ENCODE data around the gene OPCML.

OPCML gene

DNA sequence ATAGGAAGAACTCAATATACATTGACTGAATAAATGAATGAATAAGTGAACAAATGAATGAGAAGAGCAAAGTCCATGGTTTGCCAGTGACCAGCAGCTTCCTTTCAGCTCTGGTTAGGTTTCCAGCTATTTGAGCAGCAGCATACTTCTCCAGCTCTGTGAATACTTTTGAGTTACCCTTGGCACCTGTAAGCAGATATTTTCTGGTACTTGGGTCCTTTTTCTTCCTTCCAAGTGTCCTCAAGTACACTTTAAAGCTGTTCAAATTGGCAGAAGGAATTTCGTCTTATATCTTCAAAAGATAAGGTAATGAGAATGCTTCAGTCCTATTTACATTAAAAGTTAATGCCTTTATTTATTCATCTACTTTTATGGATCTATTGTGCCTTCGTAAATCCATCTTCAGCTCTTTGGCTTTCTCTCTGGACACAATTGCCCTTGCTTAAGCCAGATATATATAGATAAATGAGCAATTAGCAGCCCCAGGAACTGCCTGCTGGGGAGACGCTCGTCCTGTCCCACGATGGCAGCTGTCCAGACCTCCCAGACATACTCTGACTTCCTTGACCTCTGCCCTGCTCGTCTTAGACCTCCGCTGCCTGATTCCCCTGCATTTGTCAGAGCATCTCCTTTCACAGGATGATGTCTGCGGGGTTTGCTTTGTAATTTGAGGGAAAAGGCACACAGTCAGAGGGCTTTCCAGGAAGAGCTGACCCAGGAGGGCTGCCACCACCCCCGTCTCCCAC, 926.3 kb downstream of the OPCML start:
- no peak for ATAC-seq
- TF ChIP-seq ZC3H10 (CRISPR knock-in tag; IDR thresholded peaks at IDR 0.05): no peak
- TF ChIP-seq TCF4 (CRISPR knock-in tag; IDR thresholded peaks at IDR 0.05; ENCODE audit: borderline replicate concordance): no peak
- TF ChIP-seq BACH2 (CRISPR knock-in tag; IDR thresholded peaks at IDR 0.05; ENCODE audit: borderline replicate concordance): no peak
- TF ChIP-seq, protein P1, sequence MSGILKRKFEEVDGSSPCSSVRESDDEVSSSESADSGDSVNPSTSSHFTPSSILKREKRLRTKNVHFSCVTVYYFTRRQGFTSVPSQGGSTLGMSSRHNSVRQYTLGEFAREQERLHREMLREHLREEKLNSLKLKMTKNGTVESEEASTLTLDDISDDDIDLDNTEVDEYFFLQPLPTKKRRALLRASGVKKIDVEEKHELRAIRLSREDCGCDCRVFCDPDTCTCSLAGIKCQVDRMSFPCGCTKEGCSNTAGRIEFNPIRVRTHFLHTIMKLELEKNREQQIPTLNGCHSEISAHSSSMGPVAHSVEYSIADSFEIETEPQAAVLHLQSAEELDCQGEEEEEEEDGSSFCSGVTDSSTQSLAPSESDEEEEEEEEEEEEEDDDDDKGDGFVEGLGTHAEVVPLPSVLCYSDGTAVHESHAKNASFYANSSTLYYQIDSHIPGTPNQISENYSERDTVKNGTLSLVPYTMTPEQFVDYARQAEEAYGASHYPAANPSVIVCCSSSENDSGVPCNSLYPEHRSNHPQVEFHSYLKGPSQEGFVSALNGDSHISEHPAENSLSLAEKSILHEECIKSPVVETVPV (CRISPR knock-in tag; IDR thresholded peaks at IDR 0.05): no peak
- TF ChIP-seq OSR1 (CRISPR knock-in tag; IDR thresholded peaks at IDR 0.05): no peak
- no peak for TF ChIP-seq ZNF70 (CRISPR knock-in tag; IDR thresholded peaks at IDR 0.05)
- TF ChIP-seq, protein P2, sequence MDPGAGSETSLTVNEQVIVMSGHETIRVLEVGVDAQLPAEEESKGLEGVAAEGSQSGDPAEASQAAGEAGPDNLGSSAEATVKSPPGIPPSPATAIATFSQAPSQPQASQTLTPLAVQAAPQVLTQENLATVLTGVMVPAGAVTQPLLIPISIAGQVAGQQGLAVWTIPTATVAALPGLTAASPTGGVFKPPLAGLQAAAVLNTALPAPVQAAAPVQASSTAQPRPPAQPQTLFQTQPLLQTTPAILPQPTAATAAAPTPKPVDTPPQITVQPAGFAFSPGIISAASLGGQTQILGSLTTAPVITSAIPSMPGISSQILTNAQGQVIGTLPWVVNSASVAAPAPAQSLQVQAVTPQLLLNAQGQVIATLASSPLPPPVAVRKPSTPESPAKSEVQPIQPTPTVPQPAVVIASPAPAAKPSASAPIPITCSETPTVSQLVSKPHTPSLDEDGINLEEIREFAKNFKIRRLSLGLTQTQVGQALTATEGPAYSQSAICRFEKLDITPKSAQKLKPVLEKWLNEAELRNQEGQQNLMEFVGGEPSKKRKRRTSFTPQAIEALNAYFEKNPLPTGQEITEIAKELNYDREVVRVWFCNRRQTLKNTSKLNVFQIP (CRISPR knock-in tag; IDR thresholded peaks at IDR 0.05; ENCODE audit: borderline replicate concordance, low read depth): no peak
- TF ChIP-seq ISL1 (CRISPR knock-in tag; IDR thresholded peaks at IDR 0.05): no peak
- TF ChIP-seq, protein P3, sequence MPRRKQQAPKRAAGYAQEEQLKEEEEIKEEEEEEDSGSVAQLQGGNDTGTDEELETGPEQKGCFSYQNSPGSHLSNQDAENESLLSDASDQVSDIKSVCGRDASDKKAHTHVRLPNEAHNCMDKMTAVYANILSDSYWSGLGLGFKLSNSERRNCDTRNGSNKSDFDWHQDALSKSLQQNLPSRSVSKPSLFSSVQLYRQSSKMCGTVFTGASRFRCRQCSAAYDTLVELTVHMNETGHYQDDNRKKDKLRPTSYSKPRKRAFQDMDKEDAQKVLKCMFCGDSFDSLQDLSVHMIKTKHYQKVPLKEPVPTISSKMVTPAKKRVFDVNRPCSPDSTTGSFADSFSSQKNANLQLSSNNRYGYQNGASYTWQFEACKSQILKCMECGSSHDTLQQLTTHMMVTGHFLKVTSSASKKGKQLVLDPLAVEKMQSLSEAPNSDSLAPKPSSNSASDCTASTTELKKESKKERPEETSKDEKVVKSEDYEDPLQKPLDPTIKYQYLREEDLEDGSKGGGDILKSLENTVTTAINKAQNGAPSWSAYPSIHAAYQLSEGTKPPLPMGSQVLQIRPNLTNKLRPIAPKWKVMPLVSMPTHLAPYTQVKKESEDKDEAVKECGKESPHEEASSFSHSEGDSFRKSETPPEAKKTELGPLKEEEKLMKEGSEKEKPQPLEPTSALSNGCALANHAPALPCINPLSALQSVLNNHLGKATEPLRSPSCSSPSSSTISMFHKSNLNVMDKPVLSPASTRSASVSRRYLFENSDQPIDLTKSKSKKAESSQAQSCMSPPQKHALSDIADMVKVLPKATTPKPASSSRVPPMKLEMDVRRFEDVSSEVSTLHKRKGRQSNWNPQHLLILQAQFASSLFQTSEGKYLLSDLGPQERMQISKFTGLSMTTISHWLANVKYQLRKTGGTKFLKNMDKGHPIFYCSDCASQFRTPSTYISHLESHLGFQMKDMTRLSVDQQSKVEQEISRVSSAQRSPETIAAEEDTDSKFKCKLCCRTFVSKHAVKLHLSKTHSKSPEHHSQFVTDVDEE (CRISPR knock-in tag; IDR thresholded peaks at IDR 0.05): no peak
- TF ChIP-seq PPARA (CRISPR knock-in tag; IDR thresholded peaks at IDR 0.05; ENCODE audit: borderline replicate concordance): no peak
- TF ChIP-seq ZNF565 (CRISPR knock-in tag; conservative IDR thresholded peaks at IDR 0.05; ENCODE audit: low read depth): no peak
- no peak for TF ChIP-seq ZNF8 (CRISPR knock-in tag; IDR thresholded peaks at IDR 0.05)
- TF ChIP-seq, protein P4, sequence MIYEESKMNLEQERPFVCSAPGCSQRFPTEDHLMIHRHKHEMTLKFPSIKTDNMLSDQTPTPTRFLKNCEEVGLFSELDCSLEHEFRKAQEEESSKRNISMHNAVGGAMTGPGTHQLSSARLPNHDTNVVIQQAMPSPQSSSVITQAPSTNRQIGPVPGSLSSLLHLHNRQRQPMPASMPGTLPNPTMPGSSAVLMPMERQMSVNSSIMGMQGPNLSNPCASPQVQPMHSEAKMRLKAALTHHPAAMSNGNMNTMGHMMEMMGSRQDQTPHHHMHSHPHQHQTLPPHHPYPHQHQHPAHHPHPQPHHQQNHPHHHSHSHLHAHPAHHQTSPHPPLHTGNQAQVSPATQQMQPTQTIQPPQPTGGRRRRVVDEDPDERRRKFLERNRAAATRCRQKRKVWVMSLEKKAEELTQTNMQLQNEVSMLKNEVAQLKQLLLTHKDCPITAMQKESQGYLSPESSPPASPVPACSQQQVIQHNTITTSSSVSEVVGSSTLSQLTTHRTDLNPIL (CRISPR knock-in tag; IDR thresholded peaks at IDR 0.05; ENCODE audit: low read depth): no peak
- TF ChIP-seq ARNTL (CRISPR knock-in tag; IDR thresholded peaks at IDR 0.05; ENCODE audit: borderline replicate concordance, low read depth): no peak

DNA sequence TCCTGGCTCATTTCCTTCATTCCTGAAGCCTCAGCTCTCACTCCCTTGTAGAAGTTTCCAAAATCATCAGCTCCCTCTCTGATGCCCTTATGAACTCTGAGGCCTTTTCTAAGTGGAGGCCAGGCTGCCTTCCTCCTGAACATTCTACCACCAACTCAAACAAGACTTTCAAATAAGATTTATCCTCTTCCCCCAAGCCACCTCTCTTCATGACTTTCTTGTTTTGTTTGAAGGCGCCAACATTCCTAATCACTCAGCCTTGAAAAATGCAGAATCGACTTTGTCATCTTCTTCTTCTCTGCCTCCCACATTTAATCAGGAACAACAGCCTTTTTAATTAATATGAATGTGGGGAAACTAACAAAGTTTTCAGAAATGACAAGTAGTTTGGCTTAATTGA, 927.9 kb downstream of the OPCML start:
- no peak for ATAC-seq
- TF ChIP-seq, protein P2 (CRISPR knock-in tag; IDR thresholded peaks at IDR 0.05; ENCODE audit: borderline replicate concordance, low read depth): no peak
- TF ChIP-seq, protein P3 (CRISPR knock-in tag; IDR thresholded peaks at IDR 0.05): no peak

DNA sequence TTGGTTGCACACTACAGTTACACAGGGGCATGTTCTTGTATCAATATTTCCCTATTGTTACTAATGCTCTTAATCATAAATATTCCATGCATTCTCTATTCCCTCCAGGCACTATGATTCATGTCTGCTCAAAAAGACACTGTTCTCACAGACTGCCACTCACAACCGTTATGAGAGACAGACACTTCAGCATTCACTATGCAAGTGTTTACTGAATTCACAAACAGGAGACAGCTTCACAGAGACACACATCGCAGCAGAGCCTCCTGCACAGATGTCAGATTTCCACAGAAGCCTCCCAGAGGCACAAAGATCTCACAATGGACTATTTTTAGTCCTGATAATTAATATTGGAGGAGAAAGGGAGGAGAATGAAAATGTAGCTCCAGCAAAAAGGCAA, 930.4 kb downstream of the OPCML start:
- ATAC-seq: no peak
- TF ChIP-seq GLIS3 (CRISPR knock-in tag; IDR thresholded peaks at IDR 0.05): no peak
- no peak for TF ChIP-seq RARB (CRISPR knock-in tag; IDR thresholded peaks at IDR 0.05)
- TF ChIP-seq TCF4 (CRISPR knock-in tag; IDR thresholded peaks at IDR 0.05; ENCODE audit: borderline replicate concordance): no peak
- no peak for TF ChIP-seq CSDC2 (CRISPR knock-in tag; IDR thresholded peaks at IDR 0.05)
- TF ChIP-seq, protein P1 (CRISPR knock-in tag; IDR thresholded peaks at IDR 0.05): no peak
- TF ChIP-seq ARNTL (CRISPR knock-in tag; IDR thresholded peaks at IDR 0.05; ENCODE audit: borderline replicate concordance, low read depth): no peak
- TF ChIP-seq PPARA (CRISPR knock-in tag; IDR thresholded peaks at IDR 0.05; ENCODE audit: borderline replicate concordance): no peak
- TF ChIP-seq BACH2 (CRISPR knock-in tag; IDR thresholded peaks at IDR 0.05; ENCODE audit: borderline replicate concordance): no peak

All from SK-N-SH treated with all-trans-retinoic acid at 6 μM for 48 hours (cell line).